ENCODE measurements around the gene PTGES2.

Gene PTGES2

DNA sequence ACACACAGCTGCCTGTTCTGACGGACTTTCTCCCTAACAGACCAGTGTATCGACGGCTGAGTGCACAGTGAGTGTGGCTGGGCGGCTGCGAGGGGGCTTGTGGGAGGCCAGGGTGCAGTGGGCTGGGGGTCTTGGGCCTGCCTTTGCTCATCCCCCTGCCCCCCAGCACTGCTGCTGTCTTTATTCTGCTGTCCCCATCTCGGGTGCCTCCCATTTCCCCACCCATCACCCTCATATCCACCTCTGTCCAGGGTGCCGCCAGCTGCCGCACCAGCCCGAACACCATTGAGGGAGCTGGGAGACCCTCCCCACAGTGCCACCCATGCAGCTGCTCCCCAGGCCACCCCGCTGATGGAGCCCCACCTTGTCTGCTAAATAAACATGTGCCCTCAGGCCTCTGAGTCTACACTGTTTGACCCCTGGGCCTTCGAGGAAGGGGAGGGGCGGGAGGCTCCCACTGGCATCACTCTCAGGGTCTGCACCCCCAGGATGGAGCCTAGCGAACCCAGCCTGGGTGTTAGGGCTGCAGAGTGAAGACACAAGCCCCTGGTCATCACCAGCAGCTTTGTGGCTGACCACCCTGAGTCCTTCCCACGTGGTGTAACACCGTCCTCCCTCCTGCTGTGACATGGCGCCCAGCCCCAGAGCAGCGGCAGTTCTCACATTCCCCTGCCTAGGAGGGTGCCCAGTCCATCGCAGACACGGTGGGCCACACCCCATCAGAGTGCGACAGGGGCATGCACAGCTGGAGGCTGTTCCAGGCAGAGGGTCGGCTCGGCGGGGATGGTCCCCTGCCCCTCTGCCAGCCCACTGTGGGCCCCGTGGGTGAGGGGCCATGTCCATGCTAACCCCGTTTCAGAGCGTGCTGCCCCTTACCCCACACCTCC lies 25.8 kb upstream of the PTGES2 start:
- no peak for DNase-seq

DNA sequence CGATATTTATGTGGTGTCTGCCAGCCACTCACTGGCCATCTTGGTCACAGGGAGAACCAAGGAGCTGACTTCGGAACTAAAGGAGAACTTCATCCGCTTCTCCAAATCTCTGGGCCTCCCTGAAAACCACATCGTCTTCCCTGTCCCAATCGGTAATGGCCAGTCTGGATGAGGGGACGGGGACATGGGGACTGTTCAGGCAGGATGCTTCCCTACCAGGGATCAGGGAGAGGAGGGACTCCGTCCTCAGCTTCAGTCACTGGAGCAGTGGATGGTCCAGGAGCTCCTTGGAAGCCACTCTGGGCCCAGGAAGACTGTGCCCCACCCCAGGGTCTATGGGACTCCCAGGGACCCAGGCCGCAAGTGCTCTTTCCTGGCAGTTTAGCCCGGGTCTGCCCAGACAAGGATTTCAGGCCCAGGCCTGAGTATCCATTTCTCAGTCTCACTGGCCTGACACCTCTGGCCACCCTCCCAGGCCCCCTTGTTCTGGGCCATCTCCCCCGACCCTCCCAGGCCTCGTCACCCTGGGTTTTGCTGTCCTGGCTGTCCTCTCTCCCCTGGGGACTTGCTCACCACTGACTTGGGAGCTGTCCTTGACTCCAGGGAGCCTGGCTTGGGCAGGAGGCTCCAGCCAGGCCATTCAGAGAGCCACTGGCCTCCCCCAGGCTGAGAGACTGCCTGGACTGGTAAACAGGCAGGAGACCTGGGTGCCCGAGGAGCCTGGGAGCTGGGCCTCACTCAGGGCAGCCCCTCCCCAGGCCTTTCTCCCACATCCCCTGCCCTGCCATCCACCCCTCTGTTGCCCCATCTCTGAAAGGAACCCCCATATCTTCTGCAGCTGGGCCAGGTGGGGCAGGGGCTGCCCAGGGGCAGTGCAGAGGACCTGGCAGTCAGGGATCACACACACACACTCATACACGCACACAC lies 24.9 kb upstream of the PTGES2 start:
- DNase-seq: no peak

DNA sequence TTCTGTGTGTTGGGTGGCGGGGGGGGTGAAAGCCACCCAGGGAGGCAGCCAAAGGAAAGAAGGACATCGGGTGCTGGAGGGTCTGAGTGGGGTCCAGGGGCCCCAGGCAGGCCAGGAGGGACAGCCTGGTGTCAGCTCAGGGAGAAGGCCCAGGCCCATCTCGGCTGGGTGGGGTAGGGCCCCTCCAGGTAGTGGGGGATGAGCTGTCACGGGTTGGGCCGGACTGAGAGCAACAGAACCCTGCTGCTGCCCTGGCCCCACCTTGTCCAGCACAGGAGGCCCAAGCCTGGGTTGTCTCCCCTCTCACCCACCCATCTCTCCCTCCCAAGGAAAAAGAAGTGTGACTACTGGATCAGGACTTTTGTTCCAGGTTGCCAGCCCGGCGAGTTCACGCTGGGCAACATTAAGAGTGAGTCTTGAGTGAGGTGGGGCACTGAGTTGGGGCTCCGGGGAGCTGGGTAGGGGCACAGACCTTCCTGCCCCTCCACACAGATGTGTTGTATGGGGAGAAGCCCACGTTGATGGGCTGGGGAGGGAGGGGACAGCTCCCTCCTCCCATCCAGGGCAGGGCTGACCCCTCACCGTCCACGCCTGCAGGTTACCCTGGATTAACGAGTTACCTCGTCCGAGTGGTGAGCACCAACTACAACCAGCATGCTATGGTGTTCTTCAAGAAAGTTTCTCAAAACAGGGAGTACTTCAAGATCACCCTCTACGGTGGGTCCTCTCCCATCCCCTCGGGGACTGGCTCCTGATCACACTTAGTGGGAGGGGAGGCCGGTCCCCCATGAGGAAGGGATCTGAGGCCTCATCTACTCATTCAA lies 24.0 kb upstream of the PTGES2 start:
- DNase-seq: no peak

DNA sequence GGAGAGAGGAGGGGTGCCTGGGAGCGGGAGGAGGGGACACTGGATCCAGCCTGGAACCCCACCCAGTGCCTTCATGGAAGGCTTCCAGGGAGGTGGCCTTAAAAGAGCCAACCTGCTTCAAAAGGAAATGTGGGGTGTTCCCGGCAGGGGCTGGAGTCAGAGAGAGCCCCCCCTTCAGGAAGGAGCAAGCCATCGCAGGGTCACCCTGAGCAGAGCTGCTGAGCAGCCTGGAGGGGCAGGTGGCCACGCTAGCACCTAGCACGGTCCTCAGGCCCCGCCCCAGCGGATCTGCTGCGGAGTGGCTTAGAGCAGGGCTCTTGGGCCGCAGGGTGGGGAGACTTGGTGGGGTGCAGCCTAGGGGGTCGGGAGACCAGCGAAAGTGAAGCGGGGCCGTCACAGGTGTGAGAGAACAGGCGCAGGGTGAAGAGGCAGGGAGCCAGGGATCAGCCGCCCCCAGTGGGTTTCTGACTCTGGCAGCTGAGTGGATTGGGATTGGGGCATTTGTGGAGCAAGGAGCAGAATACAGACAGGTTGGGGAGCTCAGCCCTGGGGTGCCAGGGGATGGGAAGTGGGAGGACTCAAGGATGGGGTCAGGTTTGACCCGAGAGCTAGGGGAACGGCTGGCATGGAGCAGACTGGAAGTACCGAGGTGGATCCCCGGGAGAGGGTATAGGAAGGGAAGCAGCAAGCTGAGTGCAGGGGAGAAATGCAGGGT lies 23.2 kb upstream of the PTGES2 start:
- no peak for DNase-seq

DNA sequence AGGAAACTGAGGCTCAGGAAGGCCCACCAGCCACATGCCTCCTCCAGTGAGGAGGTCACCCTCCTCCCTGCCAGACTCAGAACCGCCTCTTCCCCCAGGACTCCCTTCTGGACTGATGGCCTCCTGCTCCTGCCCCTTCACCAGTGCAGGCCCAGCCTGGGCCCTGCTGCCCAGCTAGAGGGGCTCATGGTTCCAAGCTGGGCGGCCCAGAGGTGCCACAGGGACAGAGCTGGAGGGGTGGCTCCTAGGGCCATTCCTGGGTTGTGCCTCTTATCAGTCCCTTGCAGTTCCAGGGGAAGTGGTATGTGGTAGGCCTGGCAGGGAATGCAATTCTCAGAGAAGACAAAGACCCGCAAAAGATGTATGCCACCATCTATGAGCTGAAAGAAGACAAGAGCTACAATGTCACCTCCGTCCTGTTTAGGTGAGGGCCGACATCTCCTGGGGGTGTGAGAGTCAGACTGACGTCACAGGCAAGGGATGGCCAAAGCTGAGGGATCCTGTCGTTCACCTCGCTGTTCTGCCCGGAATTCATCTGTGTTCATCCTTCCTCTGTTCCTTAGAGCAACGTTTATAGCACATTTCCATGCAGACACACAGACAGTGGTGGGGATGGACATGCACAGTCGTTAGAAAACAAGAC lies 22.5 kb upstream of the PTGES2 start:
- DNase-seq: no peak

DNA sequence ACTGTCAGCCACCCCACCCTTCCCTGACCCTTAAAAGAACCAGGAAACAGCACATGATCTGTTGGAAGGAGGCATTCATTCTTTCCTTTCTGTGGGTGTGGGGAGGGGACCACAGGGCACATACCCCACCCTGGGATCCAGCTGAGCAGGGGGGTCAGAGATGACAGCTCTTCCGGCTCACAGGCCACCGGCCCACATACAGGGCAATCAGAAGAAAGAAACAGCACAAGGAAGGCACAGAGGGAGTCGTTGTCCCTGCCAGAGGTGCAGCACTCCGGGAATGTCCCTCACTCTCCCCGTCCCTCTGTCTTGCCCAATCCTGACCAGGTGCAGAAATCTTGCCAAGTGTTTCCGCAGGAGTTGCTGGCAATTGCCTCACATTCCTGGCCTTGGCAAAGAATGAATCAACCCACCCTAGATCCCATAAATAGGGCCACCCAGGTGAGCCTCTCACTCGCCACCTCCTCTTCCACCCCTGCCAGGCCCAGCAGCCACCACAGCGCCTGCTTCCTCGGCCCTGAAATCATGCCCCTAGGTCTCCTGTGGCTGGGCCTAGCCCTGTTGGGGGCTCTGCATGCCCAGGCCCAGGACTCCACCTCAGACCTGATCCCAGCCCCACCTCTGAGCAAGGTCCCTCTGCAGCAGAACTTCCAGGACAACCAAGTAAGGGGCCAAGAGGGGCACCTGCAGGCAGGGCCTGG lies 21.6 kb upstream of the PTGES2 start, which contains the start of gene LCN2:
Gene LCN2 (plus strand): TSS at position 453 of the 701 bp plus-strand sequence. CDS start 73 bp downstream, at position 526.
- DNase-seq: no peak

DNA sequence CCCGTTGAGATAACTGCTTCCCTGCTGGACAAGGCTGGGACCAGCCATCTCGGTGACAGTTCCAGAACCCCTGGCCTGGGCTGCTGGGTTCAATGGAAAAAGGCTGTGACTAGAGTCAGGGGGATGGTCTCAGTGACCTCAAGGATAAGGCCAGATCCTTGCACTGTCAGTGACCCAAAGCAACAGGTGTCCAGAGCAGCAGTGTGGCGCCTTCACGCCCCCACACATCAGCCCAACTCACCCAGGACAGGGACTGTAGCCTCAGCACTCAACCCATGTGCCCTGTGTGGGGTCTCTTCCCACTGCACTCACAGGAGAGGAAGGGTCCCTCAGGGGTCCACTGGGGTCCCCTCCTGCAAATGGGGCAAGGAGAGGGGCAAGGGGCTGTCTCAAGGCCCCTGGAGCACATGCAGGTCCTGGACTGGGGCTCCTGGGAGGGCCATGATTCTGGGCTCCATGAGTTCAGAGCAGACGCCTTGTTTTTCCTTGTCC lies 21.0 kb upstream of the PTGES2 start:
- no peak for DNase-seq

DNA sequence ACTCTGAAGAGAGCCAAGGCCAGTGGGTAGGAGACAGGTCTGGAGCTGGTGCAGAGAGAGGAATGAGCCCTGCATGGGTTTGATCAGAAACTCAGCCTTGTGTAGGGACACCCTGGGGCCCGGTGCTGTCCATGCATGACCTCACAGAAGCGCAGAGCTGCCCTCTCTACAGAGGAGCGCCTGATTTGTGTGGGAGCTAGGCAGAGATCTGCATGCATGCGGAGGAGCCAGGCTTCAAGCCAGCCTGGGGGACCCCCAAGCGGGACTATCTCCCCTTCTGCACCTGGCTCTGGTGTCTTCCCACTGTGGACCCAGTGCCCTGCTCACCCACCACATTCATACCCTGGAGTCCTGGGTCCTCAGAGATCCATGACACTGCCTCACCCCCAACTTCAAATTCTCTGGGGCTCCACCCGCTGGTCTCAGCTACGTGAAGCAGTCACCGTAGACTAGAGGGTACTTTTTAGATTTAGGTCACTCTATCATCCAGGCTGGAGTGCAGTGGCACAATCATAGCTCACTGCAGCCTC lies 19.1 kb upstream of the PTGES2 start:
- no peak for DNase-seq

DNA sequence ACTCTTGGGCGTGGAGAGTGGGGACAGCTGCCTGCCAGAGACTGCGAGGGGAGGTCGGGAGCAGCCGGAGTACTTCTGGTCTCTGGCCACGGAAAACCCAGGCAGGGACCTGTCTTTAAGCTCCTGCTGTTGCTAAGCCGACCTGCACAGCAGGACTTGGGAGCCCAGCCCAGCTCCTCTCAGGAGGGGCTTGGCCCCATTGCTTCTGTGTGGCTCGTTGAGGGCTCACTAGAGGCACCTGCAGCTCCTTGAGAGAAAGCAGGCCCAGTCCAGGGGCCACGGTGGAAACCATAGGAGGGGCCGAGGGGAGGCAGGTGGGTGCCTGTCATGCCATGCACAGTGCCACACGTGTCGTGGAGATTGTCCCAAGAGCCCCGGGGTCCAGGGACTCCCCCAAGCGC lies 18.4 kb upstream of the PTGES2 start:
- no peak for DNase-seq

DNA sequence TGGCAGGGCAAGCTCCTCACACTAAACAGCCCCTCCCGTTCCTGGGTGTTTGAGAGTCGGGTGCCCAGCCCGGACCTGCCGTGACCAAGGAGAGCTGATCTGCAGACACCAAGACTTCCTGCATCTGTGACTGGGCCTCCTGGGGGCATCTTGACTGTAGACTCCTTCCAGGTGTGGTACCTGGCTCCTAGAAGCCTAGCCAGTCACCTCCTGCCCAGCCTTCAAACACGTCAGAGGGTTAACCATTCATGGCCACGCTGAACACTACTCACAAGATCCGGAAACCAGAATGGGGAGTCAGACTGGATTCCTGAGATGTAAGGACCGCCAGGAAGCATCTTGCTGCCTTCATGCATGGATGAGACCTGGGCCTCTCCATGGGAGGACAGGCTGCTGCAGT lies 18.0 kb upstream of the PTGES2 start:
- DNase-seq: no peak

DNA sequence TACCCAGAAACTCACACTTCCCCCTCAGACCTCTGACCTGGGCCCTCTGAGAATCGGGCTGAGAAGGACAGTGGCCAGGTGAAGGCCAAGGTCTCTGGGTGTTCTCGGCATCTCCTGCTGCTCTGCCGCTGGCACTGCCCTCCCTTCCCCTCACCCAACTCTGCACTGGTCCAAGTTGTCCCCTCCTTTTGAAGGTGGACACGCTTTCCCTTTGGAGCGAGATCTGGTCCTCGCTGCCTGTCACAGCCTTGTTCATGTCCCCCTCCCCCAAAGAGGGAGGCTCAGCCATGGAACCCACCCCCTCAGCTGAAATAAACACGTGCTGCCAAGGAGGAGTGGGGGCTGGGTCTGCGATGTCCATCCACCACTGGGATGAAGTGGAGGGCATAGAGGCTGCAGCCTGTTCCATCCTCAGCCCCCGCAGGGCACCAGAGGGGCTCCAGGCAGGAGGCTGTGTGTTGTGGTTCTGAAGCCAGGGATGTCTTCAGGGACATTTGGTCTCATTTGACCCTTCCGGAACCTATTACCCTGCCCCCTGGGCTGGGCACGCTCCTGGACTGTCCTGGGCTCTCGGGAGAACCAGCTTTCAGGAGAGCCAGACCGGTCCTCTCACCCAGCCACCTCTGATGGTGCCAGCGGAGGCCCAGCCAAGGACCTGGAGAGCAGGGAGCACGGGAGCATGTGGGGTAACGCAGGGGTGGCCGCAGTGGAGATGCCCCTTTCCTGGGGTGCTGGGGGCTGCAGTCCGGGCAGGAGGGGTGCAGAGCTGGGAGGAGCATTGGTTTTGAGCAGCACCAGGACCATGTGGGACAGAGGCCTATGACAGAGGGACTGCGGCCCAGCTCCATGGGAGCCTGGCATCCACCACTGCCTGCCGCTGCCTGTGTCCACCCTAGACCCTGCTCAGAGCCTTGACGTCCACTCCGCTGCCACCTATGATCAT lies 17.0 kb upstream of the PTGES2 start:
- DNase-seq: no peak

DNA sequence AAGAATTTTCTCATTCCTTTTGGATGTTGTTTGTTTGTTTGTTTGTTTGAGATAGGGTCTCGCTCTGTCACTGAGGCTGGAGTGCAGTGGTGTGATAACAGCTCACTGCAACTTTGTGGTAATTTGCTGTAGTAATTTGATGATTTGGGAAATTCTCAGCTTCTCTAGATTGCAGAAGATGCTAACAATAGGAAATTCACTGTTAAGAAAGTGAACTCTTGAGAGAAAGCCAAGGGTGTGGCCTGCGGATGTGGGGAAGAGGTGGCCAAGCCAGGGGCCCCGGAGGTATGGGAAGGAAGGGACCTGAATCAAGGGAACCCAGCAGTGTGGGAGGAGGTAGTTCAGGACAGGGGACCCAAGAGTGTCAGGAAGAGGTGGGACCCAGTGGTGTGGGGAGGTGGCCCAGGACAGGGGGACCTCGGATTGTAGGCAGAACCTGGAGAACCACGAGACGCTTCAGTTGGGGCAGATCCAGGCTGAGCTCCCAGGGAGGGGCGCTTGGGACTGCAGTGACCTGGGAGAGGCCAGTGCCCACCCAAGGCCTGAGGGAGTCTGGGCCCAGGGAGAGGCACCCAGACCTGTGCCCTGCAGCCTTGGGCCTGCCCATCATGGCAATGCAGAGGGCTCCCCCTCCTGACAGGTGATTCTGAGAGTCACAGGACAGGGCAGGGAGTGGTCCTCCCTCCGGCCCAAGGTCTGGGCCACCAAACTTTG lies 16.2 kb upstream of the PTGES2 start:
- no peak for DNase-seq

DNA sequence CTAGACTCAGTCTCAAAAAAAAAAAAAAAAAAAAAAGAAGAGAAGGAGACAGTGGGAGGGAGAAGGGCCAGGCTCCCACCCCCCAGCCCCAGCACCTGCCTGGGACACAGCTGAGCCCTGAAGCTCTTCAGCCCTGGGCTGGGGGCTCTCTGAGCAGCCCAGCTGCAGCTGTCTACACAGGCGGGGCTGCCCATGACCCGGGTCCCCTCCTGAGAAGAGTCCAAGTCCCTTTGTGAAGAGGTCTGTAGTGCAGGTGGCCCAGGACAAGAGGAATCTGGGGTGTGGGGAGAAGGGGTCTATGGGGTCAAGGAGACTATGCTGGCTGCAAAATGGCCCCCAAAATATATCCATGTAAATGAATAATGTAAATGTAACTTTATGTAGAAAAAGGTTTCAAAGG lies 15.1 kb upstream of the PTGES2 start:
- DNase-seq: no peak

DNA sequence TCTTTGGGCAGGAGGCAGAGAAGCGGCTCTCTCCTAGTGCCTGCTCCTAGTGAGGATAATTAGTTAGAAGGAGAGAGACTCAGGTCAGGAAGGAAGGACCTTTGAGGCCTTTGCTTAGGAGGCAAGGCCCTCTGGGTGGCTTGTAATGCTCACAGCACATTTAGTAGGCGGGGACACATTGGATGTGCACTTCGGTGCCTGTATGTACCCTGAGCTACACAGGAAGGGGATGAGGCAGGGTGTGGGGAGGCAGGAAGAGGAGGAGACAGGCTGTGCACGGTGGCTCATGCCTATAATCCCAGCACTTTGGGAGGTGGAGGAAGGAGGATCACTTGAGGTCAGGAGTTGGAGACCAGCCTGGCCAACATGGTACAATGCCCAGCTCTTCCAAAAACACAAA lies 14.5 kb upstream of the PTGES2 start:
- no peak for DNase-seq

DNA sequence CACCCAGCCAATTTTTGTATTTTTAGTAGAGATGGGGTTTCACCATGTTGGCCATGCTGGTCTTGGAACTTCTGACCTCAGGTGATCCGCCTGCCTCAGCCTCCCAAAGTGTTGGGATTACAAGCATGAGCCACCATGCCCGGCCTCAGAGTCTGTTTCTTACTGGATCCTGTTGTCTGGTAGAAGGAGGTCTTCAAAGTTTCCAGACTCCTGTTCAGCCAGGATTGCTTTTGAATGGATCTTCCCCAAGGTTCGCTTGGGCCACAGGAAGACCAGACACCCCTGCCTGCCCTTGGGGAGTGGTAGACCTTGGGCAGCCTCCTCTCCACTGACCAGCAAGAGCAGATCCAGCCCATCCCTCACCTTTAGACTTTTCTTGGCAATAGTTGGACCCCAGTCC lies 14.1 kb upstream of the PTGES2 start:
- DNase-seq: no peak

DNA sequence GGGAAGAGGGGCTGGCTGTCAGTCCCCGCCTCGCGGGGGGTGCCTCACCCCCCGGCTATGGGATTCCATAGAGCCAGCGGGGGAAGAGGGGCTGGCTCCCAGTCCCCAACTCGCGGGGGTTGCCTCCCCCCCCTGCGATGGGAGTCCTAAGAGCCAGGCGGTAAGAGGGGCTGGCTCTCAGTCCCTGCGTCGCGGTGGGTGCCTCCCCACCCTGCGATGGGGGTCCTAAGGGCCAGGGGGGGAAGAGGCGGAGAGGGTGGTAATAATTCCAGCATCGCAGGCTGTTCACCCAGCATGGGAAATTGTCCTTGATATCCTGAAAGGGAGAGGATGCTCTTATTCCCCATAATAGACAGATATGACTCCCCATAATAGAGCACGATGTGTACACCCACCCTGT lies 12.1 kb upstream of the PTGES2 start:
- no peak for DNase-seq

DNA sequence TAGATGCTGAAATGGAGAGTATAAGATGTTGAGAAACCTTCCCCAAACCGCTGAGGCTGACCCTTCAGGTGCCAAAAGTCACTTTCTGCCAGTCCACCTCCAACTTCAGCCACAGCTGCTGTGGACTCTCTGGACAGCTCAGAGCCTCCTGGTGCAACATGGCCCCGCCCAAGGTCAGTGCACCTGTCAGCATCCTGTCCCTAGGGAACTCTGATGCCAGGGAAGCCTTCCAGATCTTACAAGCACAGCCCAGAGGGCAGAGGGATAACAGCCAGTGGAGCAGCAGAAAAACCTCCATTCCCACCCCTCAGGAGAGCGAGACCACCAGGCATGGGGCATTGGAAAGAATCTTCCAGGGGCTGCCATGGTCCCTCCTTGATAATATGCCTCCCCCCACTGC lies 10.5 kb upstream of the PTGES2 start:
- DNase-seq: no peak
